Pancreas (tissue), 10 donors: ENCODE measurements around the gene TTC33. TPM values are rescaled to one million over a fixed set of nuclear protein-coding genes. Genes with fewer than 3 reads are reported as not detected.

Experiments
- ATAC-seq, 4 donors: fragments of 200-7000 bp; cut with Tn5 transposase; one replicate each; pipeline versions ENCODE4 v1.8.0 to v1.9.1; 2020; ENCODE audit warnings: mild to moderate bottlenecking in 4 of 4, moderate library complexity in 4 of 4
- DNase-seq, 6 donors: peaks; one replicate each; pipeline ENCODE4 v3.0.0-alpha.2; 2020
- FAIRE-seq: peaks from 2 replicates; lab custom pipeline; 2012; peaks lifted over from hg19 to GRCh38; lab: Jason Lieb, UNC
- H3K27ac ChIP-seq, 4 donors: fragments of 200-600 bp; sonication (generic); 1 replicate in 3 of 4; 2 replicates in 1 of 4; pipeline versions ENCODE4 v1.5.0 to v1.8.0; 2020
- H3K27me3 ChIP-seq, 4 donors: fragments of 200-600 bp; one replicate each; pipeline ENCODE4 v1.8.0; 2021
- H3K36me3 ChIP-seq, 3 donors: fragments of 200-600 bp; sonication (generic) in 1 of 3; one replicate each; pipeline versions ENCODE4 v1.5.0 to v1.8.0; 2020 to 2021
- H3K4me1 ChIP-seq, 3 donors: fragments of 200-600 bp; one replicate each; pipeline ENCODE4 v1.8.0; 2021
- H3K4me3 ChIP-seq, 4 donors: fragments of 200-600 bp; sonication (generic) in 2 of 4; one replicate each; pipeline versions ENCODE4 v1.5.0 to v1.8.0; 2020 to 2021
- H3K9me3 ChIP-seq, 4 donors: fragments of 200-600 bp; one replicate each; pipeline ENCODE4 v1.8.0; 2021
- WGBS, 2 donors: extraction: QIAGEN DNeasy Blood & Tissue Kit; methylation state at CpG; one replicate each; pipeline ENCODE4 v1.1.7; 2013; 5-methylcytosine and 5-hydroxymethylcytosine counted together
- intact Hi-C, 3 donors: fragments of 100-400 bp; cut with DNase I; formaldehyde crosslinking; loops; one replicate each; pipeline versions ENCODE4 v1.11.1 to v1.14.2; 2022
- polyA plus RNA-seq, 2 donors: library from polyadenylated mRNA; stranded (reverse); fragments of 200-250 nt; gene quantifications; one replicate each; pipeline ENCODE4 v1.2.3, GENCODE V29; 2013
- total RNA-seq, 6 donors: library from RNA; stranded (reverse); fragmentation: NEBNext Ultra II Directional in 4 of 6; extraction: Animal tissue kit (Norgen Biotek cat#: 25700) in 4 of 6; gene quantifications; one replicate each; pipeline versions ENCODE4 v1.2.1 to v1.2.4, GENCODE V29; 2021 to 2023
- TF ChIP-seq, protein P1 (sequence below), 4 donors: fragments of 200-600 bp; sonication (generic) in 3 of 4; IDR thresholded peaks; one replicate each; pipeline versions ENCODE4 v1.5.0 to v1.8.0; 2021; ENCODE audit warnings: antibody characterized with exemption in 4 of 4
- donor health status: healthy with polysubstance abuse.
- donor health status: DM: no; HTN: no; CAD: no; lungs with moderate emphysema.
- donor health status: DM: no; HTN: no; CAD: no.
- donor health status: control.
- donor health status: control.
- donor health status: Bipolar disorder and iron deficiency.
- donor health status: DM: yes; HTN: yes; CAD: no.
- donor health status: DM: no; HTN: no; CAD: no.
- donor health status: DM: no; HTN: no; CAD: no.
- donor health status: DM: yes; HTN: yes; CAD: no.

The TTC33 gene
- total and polyA plus RNA-seq, 8 donors, result 3.0 to 8.7 (median 5.5) TPM

DNA sequence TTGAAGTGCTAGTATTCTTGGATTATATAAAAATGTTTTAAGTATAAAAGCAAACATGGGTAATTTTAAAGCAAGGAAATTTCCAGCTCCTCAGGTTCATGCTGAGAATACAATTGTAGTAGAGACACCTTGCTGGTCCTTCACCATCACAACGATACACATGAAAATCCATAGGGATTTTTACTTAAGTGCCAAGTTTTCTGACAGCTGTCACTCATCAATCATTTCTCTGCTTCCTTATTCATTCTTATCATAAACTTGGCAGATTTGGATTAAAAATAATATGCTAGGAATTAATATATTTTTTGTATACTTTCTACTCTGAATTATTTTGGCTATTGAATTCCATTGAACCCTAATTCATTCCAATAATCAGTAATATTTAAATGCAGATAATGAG, 244.0 kb downstream of the TTC33 start:
- DNase-seq, result no peak
- 70 to 77% methylated on average over 1 of the region's 1 CpG for WGBS, 2 donors
- H3K27me3 ChIP-seq, result no peaks in the 10 kb centered on the region
- H3K4me3 ChIP-seq, result no peak overlapping the region
- no peak for FAIRE-seq
- H3K9me3 ChIP-seq, result no peaks in the 10 kb centered on the region
- TF ChIP-seq, protein P1, sequence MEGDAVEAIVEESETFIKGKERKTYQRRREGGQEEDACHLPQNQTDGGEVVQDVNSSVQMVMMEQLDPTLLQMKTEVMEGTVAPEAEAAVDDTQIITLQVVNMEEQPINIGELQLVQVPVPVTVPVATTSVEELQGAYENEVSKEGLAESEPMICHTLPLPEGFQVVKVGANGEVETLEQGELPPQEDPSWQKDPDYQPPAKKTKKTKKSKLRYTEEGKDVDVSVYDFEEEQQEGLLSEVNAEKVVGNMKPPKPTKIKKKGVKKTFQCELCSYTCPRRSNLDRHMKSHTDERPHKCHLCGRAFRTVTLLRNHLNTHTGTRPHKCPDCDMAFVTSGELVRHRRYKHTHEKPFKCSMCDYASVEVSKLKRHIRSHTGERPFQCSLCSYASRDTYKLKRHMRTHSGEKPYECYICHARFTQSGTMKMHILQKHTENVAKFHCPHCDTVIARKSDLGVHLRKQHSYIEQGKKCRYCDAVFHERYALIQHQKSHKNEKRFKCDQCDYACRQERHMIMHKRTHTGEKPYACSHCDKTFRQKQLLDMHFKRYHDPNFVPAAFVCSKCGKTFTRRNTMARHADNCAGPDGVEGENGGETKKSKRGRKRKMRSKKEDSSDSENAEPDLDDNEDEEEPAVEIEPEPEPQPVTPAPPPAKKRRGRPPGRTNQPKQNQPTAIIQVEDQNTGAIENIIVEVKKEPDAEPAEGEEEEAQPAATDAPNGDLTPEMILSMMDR (IDR thresholded peaks at IDR 0.05), result no peak
- no peak overlapping the region for H3K27ac ChIP-seq
- no peaks in the 10 kb centered on the region for H3K36me3 ChIP-seq
- no peaks in the 10 kb centered on the region for H3K4me1 ChIP-seq
- no peak for ATAC-seq
- intact Hi-C loops, result no loop called here

DNA sequence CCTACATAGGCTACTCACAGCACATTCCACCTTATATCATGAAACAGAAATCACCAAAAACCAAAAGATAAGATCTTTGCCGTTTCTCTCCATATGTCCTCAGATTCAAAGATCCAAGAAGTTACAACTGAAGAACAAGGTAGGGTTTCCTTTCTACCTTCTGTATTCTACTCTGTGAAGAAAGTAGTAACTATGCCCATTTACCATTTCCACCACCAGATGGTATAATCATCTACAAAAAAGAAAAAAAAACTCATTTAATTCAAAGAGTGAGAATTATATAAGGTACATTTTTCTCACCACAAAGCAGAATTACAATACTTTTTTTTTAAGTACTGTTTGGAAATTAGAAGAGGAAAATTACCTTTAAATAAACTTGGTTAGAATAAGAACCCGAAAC, 248.7 kb downstream of the TTC33 start:
- no peak for FAIRE-seq
- DNase-seq, result no peak
- intact Hi-C loops, result no loop called here
- Histone ChIP-seq H3K27me3 (no peaks in the 10 kb centered on the region), H3K36me3 (no peaks in the 10 kb centered on the region), H3K4me3 (no peak overlapping the region), H3K4me1 (no peaks in the 10 kb centered on the region), H3K9me3 (no peaks in the 10 kb centered on the region), H3K27ac (no peak overlapping the region)
- ATAC-seq, result no peak
- 50 to 56% methylated on average over 2 of the region's 2 CpGs for WGBS, 2 donors
- TF ChIP-seq, protein P1 (IDR thresholded peaks at IDR 0.05), result no peak

DNA sequence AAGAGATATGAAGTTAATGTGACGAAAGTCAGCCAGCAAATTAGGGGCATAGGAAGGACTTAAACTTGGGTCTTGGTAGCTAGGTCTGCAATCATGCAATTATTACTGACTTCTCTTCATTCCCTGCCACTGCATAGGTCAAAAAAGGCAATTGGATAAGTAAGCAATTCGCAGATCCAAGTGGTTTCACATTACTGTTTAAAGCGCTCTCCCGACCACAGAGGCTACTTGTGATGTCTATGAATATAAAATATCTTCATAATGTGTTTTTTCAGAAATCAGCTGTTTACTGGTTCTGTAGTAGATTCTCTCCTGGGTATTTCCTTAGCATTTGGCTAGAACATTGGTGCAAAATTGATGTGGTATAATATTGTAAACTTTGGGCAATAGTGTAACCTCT, 250.7 kb downstream of the TTC33 start:
- H3K4me1 ChIP-seq, result no peaks in the 10 kb centered on the region
- TF ChIP-seq, protein P1 (IDR thresholded peaks at IDR 0.05), result no peak
- DNase-seq, result no peak
- H3K27ac ChIP-seq, result no peak overlapping the region
- no peaks in the 10 kb centered on the region for H3K27me3 ChIP-seq
- 88% methylated on average over 4 of the region's 4 CpGs for WGBS, 2 donors
- H3K9me3 ChIP-seq, result no peaks in the 10 kb centered on the region
- no peak overlapping the region for H3K4me3 ChIP-seq
- FAIRE-seq, result no peak
- no peak for ATAC-seq
- H3K36me3 ChIP-seq, result no peaks in the 10 kb centered on the region
- intact Hi-C loops, result no loop called here

DNA sequence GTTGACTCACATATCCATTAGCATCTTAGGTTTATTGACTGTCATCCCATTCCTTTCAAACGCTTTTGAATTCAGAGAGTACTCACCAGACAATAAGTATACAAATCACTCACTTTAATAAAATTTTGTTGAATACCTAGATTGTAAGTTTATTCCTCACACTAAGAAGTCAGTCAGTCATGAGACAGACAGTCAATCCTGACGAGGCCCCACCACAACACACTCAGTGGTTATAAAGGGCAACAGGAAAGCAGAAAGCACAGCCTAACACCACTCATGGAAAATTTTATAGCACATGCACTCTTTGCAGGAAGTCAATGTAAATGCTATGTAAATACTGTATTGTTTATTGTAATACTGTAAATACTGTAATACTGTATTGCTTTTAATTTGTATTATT, 252.3 kb downstream of the TTC33 start:
- DNase-seq (no peak), FAIRE-seq (no peak), ATAC-seq (peak in 2 of 4 donors; percentile 32 to 35)
- WGBS, 2 donors, result 82 to 85% methylated on average over 2 of the region's 2 CpGs
- intact Hi-C loops, result no loop called here
- Histone ChIP-seq H3K27ac (no peak overlapping the region), H3K9me3 (no peaks in the 10 kb centered on the region), H3K4me1 (no peaks in the 10 kb centered on the region), H3K4me3 (no peak overlapping the region), H3K27me3 (no peaks in the 10 kb centered on the region), H3K36me3 (no peaks in the 10 kb centered on the region)
- TF ChIP-seq, protein P1 (IDR thresholded peaks at IDR 0.05), result no peak

DNA sequence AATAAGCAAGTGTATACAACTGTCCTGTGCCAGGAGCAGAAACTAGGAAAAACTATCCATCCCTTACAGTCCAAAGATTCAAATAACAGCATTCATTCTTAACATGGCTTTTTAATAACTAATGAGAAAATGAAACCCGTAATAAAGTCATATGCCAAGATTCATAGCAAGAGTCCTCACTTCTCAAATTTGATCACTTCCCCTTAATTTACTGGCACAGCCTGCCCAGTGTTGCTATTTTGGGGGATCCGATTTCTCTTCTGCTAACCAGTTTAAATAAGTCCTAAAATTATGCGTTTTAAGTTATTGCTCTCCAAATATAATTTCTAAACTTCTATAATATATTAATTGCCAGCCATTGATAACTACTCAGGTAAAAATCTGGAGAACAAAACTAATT, 253.0 kb downstream of the TTC33 start:
- Histone ChIP-seq H3K9me3 (no peaks in the 10 kb centered on the region), H3K27ac (no peak overlapping the region), H3K36me3 (no peaks in the 10 kb centered on the region), H3K27me3 (no peaks in the 10 kb centered on the region), H3K4me3 (no peak overlapping the region), H3K4me1 (no peaks in the 10 kb centered on the region)
- intact Hi-C loops, result no loop called here
- DNase-seq (no peak), FAIRE-seq (no peak), ATAC-seq (peak in 2 of 4 donors; percentile 53 to 66)
- TF ChIP-seq, protein P1 (IDR thresholded peaks at IDR 0.05), result no peak
- WGBS, 2 donors, result 75 to 91% methylated on average over 3 of the region's 3 CpGs
